ENCODE data around the gene TRPV6. TPM values are rescaled to one million over a fixed set of nuclear protein-coding genes. Genes with fewer than 3 reads are reported as not detected.

The TRPV6 gene
- total RNA-seq, 6 experiments from 2014 or later = 0.06 to 1.5 (median 0.75) TPM

- Histone ChIP-seq H3K4me3 (no peak overlapping the region), H3K4me1 (no peaks in the 10 kb centered on the region), H3K36me3 (no peaks in the 10 kb centered on the region), H3K9me3 (no peaks in the 10 kb centered on the region), H3K27me3 (no peaks in the 10 kb centered on the region), H3K27ac (no peak overlapping the region)
- TF ChIP-seq CTCF (IDR thresholded peaks at IDR 0.05) (no peak), POLR2A (IDR thresholded peaks at IDR 0.05) (no peak)
- DNase-seq (no peak), ATAC-seq (no peak)
- intact Hi-C loops (cut with DNase I) = no loop called here
- WGBS (ENCODE audit: insufficient coverage, low coverage, low lambda C conversion rate, missing lambda C conversion rate) = 52% methylated on average over 2 of the region's 2 CpGs
Observed at GRCh38 chr7:142847353-142847752, 38.2 kb downstream of the TRPV6 start.

- Histone ChIP-seq H3K4me1 (no peaks in the 10 kb centered on the region), H3K9me3 (no peaks in the 10 kb centered on the region), H3K4me3 (no peak overlapping the region), H3K27me3 (no peaks in the 10 kb centered on the region), H3K36me3 (no peaks in the 10 kb centered on the region), H3K27ac (no peak overlapping the region)
- intact Hi-C loops (cut with DNase I) = no loop called here
- TF ChIP-seq CTCF (IDR thresholded peaks at IDR 0.05) (no peak), POLR2A (IDR thresholded peaks at IDR 0.05) (no peak)
- WGBS (ENCODE audit: insufficient coverage, low coverage, low lambda C conversion rate, missing lambda C conversion rate) = 71% methylated on average over 1 of the region's 1 CpG
- no peak for DNase-seq
- ATAC-seq = no peak
Observed at GRCh38 chr7:142842251-142842766, 43.2 kb downstream of the TRPV6 start.

- no peaks in the 10 kb centered on the region for H3K4me1 ChIP-seq
- H3K36me3 ChIP-seq = no peaks in the 10 kb centered on the region
- H3K4me3 ChIP-seq = no peak overlapping the region
- 72% methylated on average over 4 of the region's 4 CpGs for WGBS (ENCODE audit: insufficient coverage, low coverage, low lambda C conversion rate, missing lambda C conversion rate)
- intact Hi-C loops (cut with DNase I) = no loop called here
- no peaks in the 10 kb centered on the region for H3K9me3 ChIP-seq
- no peak overlapping the region for H3K27ac ChIP-seq
- ATAC-seq = no peak
- H3K27me3 ChIP-seq = no peaks in the 10 kb centered on the region
- no peak for DNase-seq
- TF ChIP-seq POLR2A (IDR thresholded peaks at IDR 0.05) = no peak
- TF ChIP-seq CTCF (IDR thresholded peaks at IDR 0.05) = no peak
Observed at GRCh38 chr7:142838461-142839213, 46.9 kb downstream of the TRPV6 start.

GRCh38 chr7:142836426-142836825 lies 49.1 kb downstream of the TRPV6 start:
- ATAC-seq (no peak), DNase-seq (no peak)
- 72% methylated on average over 3 of the region's 3 CpGs for WGBS (ENCODE audit: insufficient coverage, low coverage, low lambda C conversion rate, missing lambda C conversion rate)
- Histone ChIP-seq H3K4me1 (no peaks in the 10 kb centered on the region), H3K27ac (no peak overlapping the region), H3K27me3 (no peaks in the 10 kb centered on the region), H3K9me3 (no peaks in the 10 kb centered on the region), H3K4me3 (no peak overlapping the region), H3K36me3 (no peaks in the 10 kb centered on the region)
- no peak for TF ChIP-seq POLR2A (IDR thresholded peaks at IDR 0.05)
- no peak for TF ChIP-seq CTCF (IDR thresholded peaks at IDR 0.05)
- intact Hi-C loops (cut with DNase I) = no loop called here
